HCT116 (cell line): ENCODE results near the gene MED23. TPM values are rescaled to one million over a fixed set of nuclear protein-coding genes. Genes with fewer than 3 reads are reported as not detected.

Experiments used
- ATAC-seq: fragments of 200-7000 bp; cut with Tn5 transposase; 2 replicates; pipeline ENCODE4 v1.9.1; 2020; ENCODE audit warnings: mild to moderate bottlenecking, moderate library complexity
- BruUV-seq: library from RNA; stranded (reverse); fragments of 400-500 nt; replicated peaks from 2 replicates; lab custom pipeline; 2021; lab: Mats Ljungman, UMichigan
- CTCF ChIA-PET: fragments of 300-600 bp; sonication (Branson Sonifier 250); formaldehyde crosslinking; loops from one replicate; lab custom pipeline; 2021; ENCODE audit warnings: antibody characterized with exemption; lab: Charles Lee
- POLR2A ChIA-PET: fragments of 300-600, 350-600 bp; sonication (Branson Sonifier 250); formaldehyde crosslinking; loops from one replicate; lab custom pipeline; 2021; ENCODE audit warnings: antibody characterized with exemption; lab: Charles Lee
- RAD21 ChIA-PET, 2 experiments: fragments of 300-600 bp; sonication (Branson Sonifier 250); formaldehyde crosslinking; loops; one replicate each; lab custom pipeline; 2023; ENCODE audit warnings: low total read pairs in 2 of 2; ENCODE audit not compliant: uncharacterized antibody in 2 of 2, unreplicated experiment in 2 of 2, low non-redundant PET in 1 of 2; lab: Charles Lee
- DNase-seq: peaks from one replicate; pipeline ENCODE4 v3.0.0-alpha.2; 2010; ENCODE audit warnings: low read depth, low spot score
- H2AFZ ChIP-seq: fragments of 200-600 bp; shearing (Covaris generic), sonication (generic); 2 replicates; pipeline ENCODE4 v1.6.1; 2017; ENCODE audit warnings: low read depth, mixed run types, mixed read lengths, antibody characterized with exemption, low read length; ENCODE audit not compliant: poor library complexity, severe bottlenecking
- H3K27ac ChIP-seq: 2 replicates; pipeline ENCODE4 v1.5.1; 2012; ENCODE audit warnings: low read depth, low read length
- H3K27me3 ChIP-seq: fragments of 200-600 bp; sonication (generic); 2 replicates; pipeline ENCODE4 v1.6.1; 2016; ENCODE audit warnings: mixed run types, low read length, mixed read lengths; ENCODE audit not compliant: insufficient read depth
- H3K36me3 ChIP-seq, 2 experiments: fragments of 200-500 bp in 1 of 2; fragments of 200-600 bp in 1 of 2; sonication (Bioruptor generic) in 1 of 2; sonication (generic) in 1 of 2; 2 replicates each; pipeline versions ENCODE4 v1.5.1 to v1.6.1; 2014 to 2016; ENCODE audit warnings: low read length in 2 of 2, inconsistent platforms in 1 of 2, mixed read lengths in 1 of 2, mixed run types in 1 of 2; ENCODE audit not compliant: insufficient read depth in 2 of 2, control insufficient read depth in 1 of 2
- H3K4me1 ChIP-seq, 2 experiments: fragments of 200-600 bp in 1 of 2; sonication (generic) in 1 of 2; 2 replicates each; pipeline versions ENCODE4 v1.5.1 to v1.6.1; 2012 to 2017; ENCODE audit warnings: low read length in 2 of 2, inconsistent platforms in 1 of 2, mild to moderate bottlenecking in 1 of 2, mixed read lengths in 1 of 2, mixed run types in 1 of 2, moderate library complexity in 1 of 2; ENCODE audit not compliant: insufficient read depth in 2 of 2, control insufficient read depth in 1 of 2
- H3K4me2 ChIP-seq: fragments of 200-600 bp; sonication (generic); 2 replicates; pipeline ENCODE4 v1.6.1; 2017; ENCODE audit warnings: mixed run types, low read length, mixed read lengths
- H3K4me3 ChIP-seq, 2 experiments: fragments of 200-600 bp in 1 of 2; sonication (generic) in 1 of 2; replicated peaks in 1 of 2; 2 replicates each; pipeline ENCODE4 v1.5.1; 2011 to 2016; ENCODE audit warnings: low read length in 2 of 2, control low read depth in 1 of 2, low read depth in 1 of 2, mild to moderate bottlenecking in 1 of 2, mixed read lengths in 1 of 2, mixed run types in 1 of 2
- H3K79me2 ChIP-seq: fragments of 200-600 bp; sonication (generic); 2 replicates; pipeline ENCODE4 v1.6.1; 2017; ENCODE audit warnings: mild to moderate bottlenecking, mixed run types, low read length, moderate library complexity, mixed read lengths; ENCODE audit not compliant: insufficient read depth
- H3K9ac ChIP-seq: fragments of 200-600 bp; sonication (generic); 2 replicates; pipeline ENCODE4 v1.6.1; 2016; ENCODE audit warnings: low read length, mixed read lengths
- H3K9me2 ChIP-seq: fragments of 200-600 bp; sonication (generic), shearing (Covaris generic); 2 replicates; pipeline ENCODE4 v1.6.1; 2017; ENCODE audit warnings: mixed run types, mild to moderate bottlenecking, moderate library complexity; ENCODE audit not compliant: insufficient read depth
- H3K9me3 ChIP-seq, 2 experiments: fragments of 200-500 bp in 1 of 2; fragments of 200-600 bp in 1 of 2; sonication (Bioruptor generic) in 1 of 2; sonication (generic) in 1 of 2; 2 replicates each; pipeline ENCODE4 v1.6.1; 2014 to 2017; ENCODE audit warnings: low read length in 2 of 2, mixed read lengths in 2 of 2, inconsistent platforms in 1 of 2, low read depth in 1 of 2, mild to moderate bottlenecking in 1 of 2, mixed run types in 1 of 2, moderate library complexity in 1 of 2; ENCODE audit not compliant: control insufficient read depth in 1 of 2, insufficient read depth in 1 of 2
- H4K20me1 ChIP-seq: fragments of 200-600 bp; sonication (generic), shearing (Covaris generic); 2 replicates; pipeline ENCODE4 v1.6.1; 2017; ENCODE audit warnings: mixed run types, mild to moderate bottlenecking, moderate library complexity; ENCODE audit not compliant: insufficient read depth
- ATF3 ChIP-seq: IDR thresholded peaks from 2 replicates; pipeline ENCODE4 v1.6.1; 2012
- CBX3 ChIP-seq: IDR thresholded peaks from 2 replicates; pipeline ENCODE4 v1.6.1; 2012; ENCODE audit warnings: low read depth
- CTCF ChIP-seq, 3 experiments: fragments of 200-600 bp in 1 of 3; sonication (generic) in 1 of 3; IDR thresholded peaks in 2 of 3; conservative IDR thresholded peaks in 1 of 3; 2 replicates each; pipeline ENCODE4 v1.5.1; 2012 to 2017; ENCODE audit warnings: low read depth in 2 of 3, low read length in 2 of 3, antibody characterized with exemption in 1 of 3, borderline replicate concordance in 1 of 3, control low read depth in 1 of 3, mild to moderate bottlenecking in 1 of 3, mixed read lengths in 1 of 3, mixed run types in 1 of 3, moderate library complexity in 1 of 3; ENCODE audit not compliant: insufficient read depth in 1 of 3
- EGR1 ChIP-seq: IDR thresholded peaks from 2 replicates; pipeline ENCODE4 v1.6.1; 2012; ENCODE audit warnings: low read depth
- ELF1 ChIP-seq: IDR thresholded peaks from 2 replicates; pipeline ENCODE4 v1.6.1; 2012; ENCODE audit warnings: low read depth, borderline replicate concordance
- EZH2 ChIP-seq: fragments of 200-600 bp; sonication (generic); IDR thresholded peaks from 2 replicates; pipeline ENCODE4 v1.6.1; 2017; ENCODE audit warnings: antibody characterized with exemption, mixed run types
- EZH2phosphoT487 ChIP-seq: fragments of 200-600 bp; IDR thresholded peaks from 2 replicates; pipeline ENCODE4 v1.6.1; 2018; ENCODE audit warnings: antibody characterized with exemption, borderline replicate concordance
- FOSL1 ChIP-seq: IDR thresholded peaks from 2 replicates; pipeline ENCODE4 v1.6.1; 2012; ENCODE audit warnings: low read depth
- JUND ChIP-seq: IDR thresholded peaks from 2 replicates; pipeline ENCODE4 v1.6.1; 2012
- POLR2A ChIP-seq: IDR thresholded peaks from 2 replicates; pipeline ENCODE4 v1.7.0; 2011; ENCODE audit warnings: borderline replicate concordance; ENCODE audit not compliant: insufficient read depth, insufficient read length; ENCODE audit errors: extremely low read depth
- POLR2AphosphoS5 ChIP-seq: IDR thresholded peaks from 2 replicates; pipeline ENCODE4 v1.6.1; 2011; ENCODE audit warnings: mild to moderate bottlenecking, low read depth, low read length, moderate library complexity
- RAD21 ChIP-seq: IDR thresholded peaks from 2 replicates; pipeline ENCODE4 v1.6.1; 2012; ENCODE audit warnings: low read depth, mild to moderate bottlenecking
- SP1 ChIP-seq: IDR thresholded peaks from 2 replicates; pipeline ENCODE4 v1.6.1; 2012; ENCODE audit warnings: low read depth
- SRF ChIP-seq: IDR thresholded peaks from 2 replicates; pipeline ENCODE4 v1.6.1; 2012; ENCODE audit warnings: low read depth
- TCF7L2 ChIP-seq: IDR thresholded peaks from 2 replicates; pipeline ENCODE4 v1.7.0; 2011; ENCODE audit warnings: borderline replicate concordance, inconsistent platforms; ENCODE audit not compliant: insufficient read depth, insufficient read length; ENCODE audit errors: extremely low read depth
- YY1 ChIP-seq: IDR thresholded peaks from 2 replicates; pipeline ENCODE4 v1.6.1; 2011; ENCODE audit warnings: low read length, low read depth, moderate library complexity, mild to moderate bottlenecking; ENCODE audit not compliant: insufficient replicate concordance; ENCODE audit errors: extremely low read depth
- ZBTB33 ChIP-seq: IDR thresholded peaks from 2 replicates; pipeline ENCODE4 v1.6.1; 2011; ENCODE audit warnings: mild to moderate bottlenecking, low read length, moderate library complexity; ENCODE audit not compliant: insufficient replicate concordance; ENCODE audit errors: extremely low read depth
- ZFX ChIP-seq: fragments of 450-650 bp; IDR thresholded peaks from 2 replicates; pipeline ENCODE4 v1.6.1; 2017
- ZNF274 ChIP-seq: fragments of 200-500 bp; sonication (Bioruptor generic); IDR thresholded peaks from 2 replicates; pipeline ENCODE4 v1.6.1; 2014; ENCODE audit warnings: mild to moderate bottlenecking, low read depth, low read length, inconsistent platforms
- intact Hi-C: fragments of 100-400 bp; cut with micrococcal nuclease; formaldehyde crosslinking; loops from 2 replicates; pipeline ENCODE4 v1.10.0; 2022
- total RNA-seq: library from RNA; stranded (reverse); gene quantifications from one replicate; pipeline ENCODE4 v1.2.1, GENCODE V29; 2021; ENCODE audit not compliant: unreplicated experiment

Gene MED23
- total RNA-seq, 1 experiment from 2014 or later = 17.2 TPM

- Histone ChIP-seq H3K4me2 (no peak overlapping the region), H3K27me3 (no peaks in the 10 kb centered on the region), H3K9ac (no peak overlapping the region), H3K4me3 (no peak overlapping the region), H4K20me1 (no peaks in the 10 kb centered on the region), H3K9me3 (no peaks in the 10 kb centered on the region), H3K4me1 (no peaks in the 10 kb centered on the region), H3K79me2 (no peaks in the 10 kb centered on the region), H2AFZ (no peak overlapping the region), H3K36me3 (no peaks in the 10 kb centered on the region), H3K9me2 (no peaks in the 10 kb centered on the region), H3K27ac (no peak overlapping the region)
- ChIA-PET CTCF (no interaction called here), RAD21 (no interaction called here), POLR2A (no interaction called here)
- no peak for DNase-seq
- TF ChIP-seq EZH2phosphoT487 (no peak), CTCF (IDR thresholded peaks at IDR 0.05 in 2 of 3, conservative IDR thresholded peaks at IDR 0.05 in 1 of 3; ENCODE audit: borderline replicate concordance in 1 of 3, insufficient read depth in 1 of 3, low read depth in 2 of 3, low read length in 2 of 3) (no peak), FOSL1 (no peak), TCF7L2 (no peak), ELF1 (no peak), ZBTB33 (no peak), EGR1 (no peak), EZH2 (no peak), YY1 (no peak), ATF3 (no peak), CBX3 (no peak), ZFX (no peak), JUND (no peak), SRF (no peak), POLR2AphosphoS5 (no peak), RAD21 (no peak), SP1 (no peak), ZNF274 (no peak), POLR2A (no peak)
- ATAC-seq = no peak
- intact Hi-C loops = no loop called here
- BruUV-seq = no TSS peak
These were observed 76.1 kb downstream of the MED23 start for GRCh38 chr6:131551902-131552301.
